Hematopoietic multipotent progenitor cell treated with erythropoietin and hydrocortisone succinate and interleukin-3 and kit ligand, for 6 days (in vitro differentiated cells): ENCODE results near the gene TSC1.
A peak's percentile ranks its signal among the peaks of the same experiment; 100 is the strongest.
"Not testable (repeated sequence)": the region's sequence is repeated elsewhere in the genome, so short reads cannot be mapped to it uniquely, and the experiment has no call there.

Experiments
- DNase-seq: peaks from one replicate; pipeline ENCODE4 v3.0.0-alpha.2; 2015

Gene TSC1

DNA sequence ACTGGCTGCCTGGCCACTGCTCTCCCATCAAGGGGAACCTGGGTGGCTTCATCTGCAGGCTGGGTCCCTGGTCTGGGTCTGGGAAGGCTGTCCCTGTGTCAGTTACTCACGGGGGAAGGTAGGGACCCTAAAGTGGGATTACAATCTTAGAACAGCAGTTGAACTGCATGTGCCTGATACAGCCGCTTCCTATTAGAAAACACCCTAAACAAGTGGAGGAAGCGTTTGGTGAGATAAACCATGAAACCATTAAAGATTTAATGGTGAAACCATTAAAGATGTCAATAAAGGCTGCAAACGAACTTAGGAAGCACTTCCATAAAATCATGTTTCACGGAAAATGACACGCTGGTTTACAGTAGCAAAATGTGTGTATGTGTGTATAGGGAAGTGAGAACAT lies 31.5 kb upstream of the TSC1 start:
- peak; percentile 67 for DNase-seq

DNA sequence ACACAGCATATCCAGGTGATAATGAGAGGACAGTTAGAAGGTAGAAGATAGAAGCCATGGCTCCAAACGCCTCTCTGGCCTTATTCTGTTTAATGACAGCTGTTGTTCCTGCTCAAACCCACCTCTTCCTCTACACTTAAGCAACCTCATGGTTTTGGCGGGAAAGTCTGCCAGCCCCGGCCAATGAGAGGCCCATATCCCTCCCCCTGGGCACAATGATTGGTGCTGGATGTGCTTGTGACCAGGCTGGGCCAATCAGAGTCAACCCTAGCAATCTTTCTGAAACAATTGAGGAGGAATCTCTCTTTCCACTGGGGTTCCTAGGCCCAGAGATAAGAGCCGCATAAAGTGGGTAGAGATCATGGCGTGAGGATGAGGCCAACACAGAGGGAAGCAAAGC lies 29.3 kb upstream of the TSC1 start:
- DNase-seq, result peak; percentile 73

DNA sequence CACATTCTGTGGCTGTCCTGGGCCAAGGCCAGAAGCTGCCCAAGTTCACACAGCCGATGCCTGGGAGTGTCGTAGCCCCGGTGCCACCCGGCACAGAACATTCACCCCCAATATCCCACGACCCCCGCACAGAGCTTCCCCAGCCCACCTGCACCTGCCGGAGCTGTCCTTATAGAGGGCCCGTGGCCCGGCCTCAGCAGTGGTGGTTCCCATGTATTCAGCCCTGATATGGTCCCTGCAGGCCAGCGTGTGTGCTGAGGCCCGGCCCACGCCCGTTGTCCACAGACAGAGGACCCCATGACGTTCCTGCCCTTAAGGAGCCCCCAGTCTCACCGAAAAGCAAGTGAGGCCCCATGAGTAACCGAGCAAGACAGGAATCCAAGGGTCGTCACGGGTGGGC lies 28.8 kb upstream of the TSC1 start:
- DNase-seq, result no peak

DNA sequence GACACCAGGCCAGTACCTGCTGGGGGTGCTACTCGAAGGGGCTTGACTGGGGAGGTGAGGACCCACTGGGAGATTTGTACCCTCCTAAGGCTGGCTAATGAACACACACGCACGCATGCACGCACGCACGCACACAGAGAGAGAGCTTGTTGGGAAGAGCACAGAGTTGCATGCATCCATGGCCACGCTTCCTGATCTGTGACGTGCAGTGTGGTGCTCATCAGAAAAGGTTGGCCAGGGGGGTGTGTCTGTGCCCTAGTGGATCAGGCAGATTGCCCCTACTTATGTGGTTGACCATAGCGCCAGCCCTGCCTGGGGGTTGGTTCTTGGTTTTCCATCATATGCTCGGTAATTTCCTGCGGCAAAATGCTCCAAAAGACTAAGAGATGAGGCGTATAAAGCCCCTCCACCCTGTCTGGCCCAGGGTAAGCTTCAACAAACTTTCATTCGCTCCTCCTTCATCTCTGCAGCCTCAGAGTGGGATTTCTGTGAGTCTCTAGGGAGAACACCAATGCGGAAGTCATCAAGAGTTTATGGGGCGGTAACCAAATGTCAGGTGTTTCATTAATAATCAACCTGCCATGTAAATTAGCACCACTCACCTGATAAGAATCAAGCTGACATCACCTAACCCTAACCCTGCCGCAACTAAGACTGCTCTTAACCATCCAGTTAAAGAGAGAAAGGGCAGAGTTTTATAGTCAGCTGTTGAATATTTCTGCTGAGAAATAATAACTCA lies 26.1 kb upstream of the TSC1 start:
- no peak for DNase-seq

DNA sequence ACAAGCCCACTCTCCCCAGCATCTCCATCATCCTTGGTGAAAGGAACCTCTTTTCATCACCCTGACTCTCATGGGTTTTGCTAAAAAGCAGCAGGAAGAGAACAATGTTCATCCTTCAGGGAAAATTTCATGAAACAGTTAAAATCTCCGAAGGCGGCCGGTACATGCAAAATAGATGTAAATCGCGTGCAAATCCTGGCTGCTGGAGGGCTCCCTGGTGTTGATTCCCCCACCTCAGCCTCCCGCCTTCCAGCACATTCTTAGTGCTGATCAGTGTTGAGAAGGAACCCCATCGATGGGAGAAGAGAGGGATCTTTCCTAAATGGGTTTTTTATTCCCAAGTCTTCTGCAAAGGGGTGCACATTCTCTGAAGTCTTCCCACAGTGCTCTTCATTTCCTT lies 25.4 kb upstream of the TSC1 start:
- DNase-seq, result no peak

DNA sequence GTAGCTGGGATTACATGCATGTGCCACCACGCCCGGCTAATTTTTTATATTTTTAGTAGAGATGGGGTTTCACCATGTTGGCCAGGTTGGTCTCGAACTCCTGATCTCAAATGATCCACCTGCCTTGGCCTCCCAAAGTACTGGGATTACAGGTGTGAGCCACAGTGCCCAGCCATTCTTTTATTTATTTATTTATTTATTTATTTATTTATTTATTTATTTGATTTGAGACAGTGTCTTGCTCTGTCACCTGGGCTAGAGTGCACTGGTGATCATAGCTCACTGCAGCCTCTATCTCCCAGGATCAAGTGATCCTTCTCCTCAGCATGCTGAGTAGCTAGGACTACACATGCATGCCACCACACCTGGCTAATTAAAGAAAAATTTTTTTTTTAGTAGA lies 23.5 kb upstream of the TSC1 start:
- not testable (repeated sequence) for DNase-seq

DNA sequence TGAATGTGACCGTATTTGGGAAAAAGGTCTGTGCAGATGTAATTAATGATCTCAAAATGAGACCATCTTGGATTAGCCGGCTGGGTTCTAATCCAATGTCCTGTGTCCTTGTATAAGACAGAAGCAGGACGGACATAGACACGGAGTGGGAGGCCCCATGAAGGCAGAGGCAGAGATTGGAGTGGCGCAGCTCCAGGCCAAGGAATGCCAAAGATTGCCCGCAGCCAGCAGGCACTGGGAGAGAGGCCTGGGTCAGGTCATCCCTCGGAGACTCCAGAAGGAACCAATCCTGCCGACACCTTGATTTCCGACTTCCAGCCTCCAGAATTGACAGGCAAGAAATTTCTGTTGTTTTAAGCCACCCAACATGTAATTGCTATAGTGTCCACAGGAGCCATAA lies 21.1 kb upstream of the TSC1 start:
- DNase-seq, result no peak

DNA sequence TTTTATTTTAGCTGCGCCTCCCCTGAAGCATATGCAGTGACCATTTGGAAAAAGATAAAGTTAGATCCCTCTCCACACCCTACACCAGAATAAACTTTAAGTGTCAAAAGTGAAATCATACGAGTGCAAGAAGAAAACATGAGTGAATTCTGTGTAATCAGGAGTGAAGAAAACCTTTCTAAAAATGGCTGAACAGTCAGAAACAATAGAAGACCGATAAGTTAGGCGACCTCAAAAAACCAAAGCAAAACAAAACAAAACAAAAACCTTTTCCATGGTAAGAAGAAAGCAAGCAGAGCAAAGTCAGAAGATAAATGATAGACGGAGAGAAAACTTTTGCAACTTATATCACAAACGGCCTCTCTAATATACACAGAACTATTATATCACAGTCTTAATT lies 16.6 kb upstream of the TSC1 start:
- DNase-seq, result no peak

DNA sequence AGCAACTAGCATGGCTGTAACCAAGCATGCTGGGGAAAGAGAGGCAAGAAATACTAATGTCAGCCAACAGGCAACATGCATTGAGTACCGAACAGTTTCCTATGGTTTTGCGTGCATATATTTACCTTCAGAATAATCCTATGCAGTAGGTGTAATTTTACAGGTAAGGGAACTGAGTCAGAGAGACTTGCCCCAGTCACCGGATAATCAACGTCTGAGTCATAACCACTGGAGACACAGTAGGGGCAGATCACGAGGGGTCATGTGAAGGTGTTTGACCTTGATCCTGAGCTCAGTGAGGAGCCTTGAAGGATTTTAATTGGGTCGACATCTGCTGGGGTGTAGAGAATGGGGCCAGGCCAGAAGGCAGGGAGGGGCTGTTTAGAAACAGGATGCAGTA lies 13.4 kb upstream of the TSC1 start:
- no peak for DNase-seq

DNA sequence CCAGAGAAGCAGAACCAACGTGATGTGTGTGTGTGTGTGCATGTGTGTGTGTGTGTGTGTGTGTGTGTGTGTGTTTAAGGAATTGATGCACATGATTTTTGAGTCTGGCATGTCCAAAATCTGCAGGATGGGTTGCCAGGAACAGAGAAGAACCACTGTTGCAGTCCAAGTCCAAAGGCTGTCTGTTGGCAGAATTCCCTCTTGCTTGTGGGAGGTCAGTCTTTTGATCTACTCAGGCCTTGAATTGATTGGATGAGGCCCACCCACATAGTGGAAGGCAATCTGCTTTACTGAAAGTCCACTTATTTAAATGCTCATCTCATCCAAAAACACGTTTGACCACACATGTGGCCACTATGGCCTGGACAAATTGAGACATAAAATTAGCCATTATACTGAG lies 11.4 kb upstream of the TSC1 start:
- DNase-seq, result no peak

DNA sequence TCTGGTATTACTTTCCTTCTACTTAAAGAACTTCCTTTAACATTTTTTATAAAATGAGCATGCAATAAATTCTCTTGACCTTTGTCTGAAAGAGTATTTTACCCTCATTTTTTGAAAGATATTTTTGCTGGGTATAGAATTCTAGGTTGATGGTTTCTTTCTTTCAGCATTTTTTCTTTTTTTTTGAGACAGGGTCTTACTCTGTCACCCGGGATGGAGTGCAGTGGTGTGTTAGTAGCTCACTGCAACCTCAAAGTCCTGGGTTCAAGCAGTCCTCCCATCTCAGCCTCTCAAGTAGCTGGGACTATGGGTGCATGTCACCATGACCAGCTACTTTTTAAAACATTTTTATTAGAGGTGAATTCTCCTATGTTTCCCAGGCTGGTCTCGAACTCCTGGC lies 10.7 kb upstream of the TSC1 start:
- DNase-seq, result no peak

DNA sequence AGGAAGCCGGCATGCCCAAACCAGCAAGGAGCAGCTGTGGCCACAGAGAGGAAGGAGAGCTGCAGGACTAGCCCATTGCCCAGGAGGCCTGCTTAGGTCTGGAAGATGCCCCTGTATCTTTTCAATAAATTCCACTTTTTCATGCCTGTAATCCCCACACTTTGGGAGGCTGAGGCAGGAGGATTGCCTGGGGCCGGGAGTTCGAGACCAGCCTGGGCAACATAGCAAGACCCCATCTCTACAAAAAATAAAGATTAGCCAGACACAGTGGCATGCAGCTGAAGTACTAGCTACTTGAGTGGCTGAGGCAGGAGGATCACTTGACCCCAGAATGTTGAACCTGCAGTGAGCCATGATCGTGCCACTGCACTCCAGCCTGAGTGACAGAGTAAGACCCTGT lies 5.3 kb upstream of the TSC1 start:
- DNase-seq, result no peak

DNA sequence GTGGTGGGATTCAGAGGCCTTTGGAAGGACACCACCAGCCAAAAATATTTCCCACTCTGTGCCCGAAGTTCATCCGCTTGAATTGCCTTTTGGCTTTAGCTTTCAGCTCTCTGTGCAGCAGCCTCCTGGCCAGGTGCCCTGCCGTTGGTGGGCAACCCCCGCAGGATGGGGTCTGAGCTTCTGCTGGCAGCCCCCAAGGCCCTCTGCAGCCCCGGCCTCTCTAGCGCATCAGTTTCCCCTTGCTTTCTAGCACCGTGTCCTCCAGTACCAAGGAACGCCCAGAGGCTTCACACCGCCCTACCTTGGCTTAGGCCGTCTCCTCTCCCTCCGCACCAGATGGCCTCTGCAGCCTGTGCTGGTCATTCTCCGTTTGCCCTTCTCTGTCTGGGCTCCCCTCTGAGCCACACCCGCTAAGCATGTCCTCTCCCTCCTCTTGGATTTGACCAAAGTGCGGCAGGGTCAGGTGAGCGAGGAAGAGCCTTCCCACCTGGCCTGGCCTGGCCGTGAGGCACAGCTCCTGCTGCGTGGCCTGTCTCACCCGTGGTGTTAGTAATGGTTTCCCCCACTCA lies 4.2 kb upstream of the TSC1 start:
- no peak for DNase-seq

DNA sequence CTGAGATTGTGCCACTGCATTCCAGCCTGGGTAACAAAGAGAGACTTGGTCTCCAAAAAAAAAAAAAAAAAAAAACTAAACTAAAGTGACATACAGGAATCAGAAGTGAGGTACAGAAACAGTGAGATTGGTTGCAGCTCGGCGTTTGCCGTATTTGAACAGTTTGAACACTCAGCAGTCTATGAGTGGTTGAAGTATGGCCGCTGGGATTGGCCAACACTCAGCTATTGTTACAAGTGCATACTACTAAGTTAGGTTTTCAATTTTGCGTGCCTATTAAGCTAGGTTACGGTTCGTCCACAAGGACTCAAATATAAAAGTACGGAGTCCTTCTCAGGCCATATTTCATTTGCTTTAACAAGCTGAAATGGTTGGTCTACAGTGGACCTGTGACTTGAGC lies 3.3 kb upstream of the TSC1 start:
- DNase-seq, result no peak

DNA sequence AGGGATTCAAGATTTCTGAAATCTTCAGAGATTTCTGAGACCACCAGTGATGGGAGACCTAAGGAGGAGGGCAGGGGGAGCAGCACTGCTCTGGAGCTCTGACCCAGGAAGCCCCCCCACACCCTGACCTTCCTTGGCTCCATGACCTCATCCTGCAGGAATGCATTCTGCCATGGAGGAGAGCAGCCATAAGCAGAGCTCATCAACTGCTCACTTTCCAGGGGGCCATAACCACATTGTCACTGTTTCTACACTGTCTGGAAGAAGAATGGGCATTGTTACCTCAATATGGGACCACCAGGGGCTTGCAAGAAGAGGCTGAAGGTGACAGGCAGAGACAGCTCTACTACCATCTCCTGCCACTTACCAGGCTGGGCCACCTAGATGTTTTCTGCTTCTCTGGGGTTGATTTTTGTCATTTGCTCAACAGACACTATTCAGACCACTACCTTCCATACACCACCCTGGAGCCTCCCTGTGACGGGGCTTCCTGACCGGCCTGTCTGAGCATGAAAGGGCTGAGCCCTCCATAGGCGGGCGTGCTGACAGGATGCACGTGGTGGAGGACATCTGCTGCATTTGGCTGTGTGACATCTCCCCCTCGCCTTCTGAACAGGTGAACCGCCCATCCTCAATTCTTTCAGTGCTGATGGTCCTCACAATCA lies 2.3 kb upstream of the TSC1 start:
- no peak for DNase-seq

DNA sequence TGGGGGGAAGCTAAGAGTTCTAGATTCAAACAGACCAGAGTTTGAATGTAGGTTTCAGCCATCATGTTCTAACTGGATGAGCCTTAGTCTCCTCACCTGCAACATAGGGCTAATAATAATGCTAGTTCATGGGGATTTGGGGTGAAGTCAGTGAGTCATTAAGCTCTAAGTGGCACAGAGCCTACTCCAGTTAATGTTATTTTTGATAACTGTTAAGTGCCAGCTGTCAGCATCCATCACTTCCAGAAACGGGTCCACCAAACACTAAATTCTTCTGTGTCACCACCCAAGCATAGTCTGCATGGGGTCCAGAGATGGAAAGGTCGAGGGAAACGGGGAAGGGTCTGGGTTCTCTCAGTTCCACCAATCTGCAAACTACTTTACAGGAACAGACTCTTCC lies 1.8 kb upstream of the TSC1 start:
- DNase-seq, result no peak

DNA sequence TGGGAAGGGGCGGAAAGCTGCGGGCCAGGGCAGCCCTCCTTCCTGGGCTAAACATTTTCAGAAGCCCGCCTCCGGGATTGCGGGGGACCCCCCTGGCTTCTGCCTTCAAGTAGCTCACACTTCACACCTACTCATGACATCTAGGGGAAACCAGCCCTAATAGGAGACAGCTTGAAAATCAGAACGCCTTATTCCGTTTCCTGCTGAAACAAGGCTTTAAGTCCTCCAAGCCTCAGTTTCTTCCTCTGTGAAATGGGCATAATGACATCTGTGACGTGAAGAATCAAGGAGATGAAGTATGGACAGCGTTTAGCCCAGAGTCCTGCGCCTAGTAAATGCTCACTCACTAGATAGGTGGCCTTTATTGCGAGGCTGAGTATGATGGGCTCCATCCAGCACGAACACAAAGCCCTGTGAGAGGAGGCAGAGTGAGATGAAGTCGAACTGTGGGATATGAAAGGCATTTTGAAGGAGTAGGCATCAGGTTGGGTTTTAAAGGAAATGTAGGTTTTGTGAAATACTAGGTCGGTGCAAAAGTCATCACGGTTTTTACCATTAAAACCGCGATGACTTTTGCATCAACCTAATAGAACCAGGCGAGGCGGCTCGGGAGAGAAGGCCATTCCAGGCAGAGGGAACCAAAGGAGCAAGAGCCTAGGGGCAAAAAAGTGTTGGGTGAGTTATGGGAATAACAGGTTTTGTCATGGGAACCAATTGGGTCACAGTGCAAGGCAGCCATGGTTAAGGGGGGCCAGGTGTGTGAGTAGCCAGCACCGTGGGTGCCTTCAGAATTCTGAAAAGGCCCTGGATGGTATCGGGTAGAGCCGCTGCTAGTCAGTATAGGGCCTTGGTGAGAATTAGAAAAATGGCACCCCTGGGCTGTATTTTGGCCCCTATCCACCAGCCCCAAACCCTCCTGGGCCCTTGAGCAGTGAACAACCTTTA lies 1.0 kb upstream of the TSC1 start:
- no peak for DNase-seq

DNA sequence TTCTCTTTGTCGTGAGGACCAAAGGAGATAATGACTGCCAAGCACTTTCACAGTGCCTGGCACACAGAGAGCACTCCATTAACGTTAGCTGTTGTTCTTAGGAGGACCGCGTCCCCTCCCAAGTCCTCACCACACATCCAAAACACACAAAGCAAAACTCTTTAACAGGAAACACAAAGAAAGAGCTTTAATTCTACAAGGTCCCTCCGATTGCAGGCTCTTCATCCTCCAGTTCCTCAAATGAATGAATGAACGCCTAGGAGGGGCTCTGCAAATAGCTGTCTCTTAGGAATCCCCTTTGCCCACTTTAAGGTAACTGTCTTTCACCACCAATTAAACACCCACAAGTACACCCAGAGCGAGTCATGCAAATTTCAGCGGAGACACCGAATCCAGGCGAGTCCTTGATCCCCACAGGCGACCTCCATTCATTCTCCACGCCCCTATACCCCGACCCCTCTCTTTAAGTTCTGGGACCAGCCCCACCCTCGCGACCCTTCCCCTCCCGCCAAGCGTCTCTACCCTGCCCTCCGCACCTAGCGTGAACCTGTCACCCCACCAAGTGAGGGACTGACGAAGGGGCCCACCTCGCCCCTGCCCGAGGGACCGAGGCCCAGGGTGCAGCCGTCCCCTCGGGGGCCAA lies 644 bp downstream of the TSC1 start:
- DNase-seq, result peak; percentile 22

DNA sequence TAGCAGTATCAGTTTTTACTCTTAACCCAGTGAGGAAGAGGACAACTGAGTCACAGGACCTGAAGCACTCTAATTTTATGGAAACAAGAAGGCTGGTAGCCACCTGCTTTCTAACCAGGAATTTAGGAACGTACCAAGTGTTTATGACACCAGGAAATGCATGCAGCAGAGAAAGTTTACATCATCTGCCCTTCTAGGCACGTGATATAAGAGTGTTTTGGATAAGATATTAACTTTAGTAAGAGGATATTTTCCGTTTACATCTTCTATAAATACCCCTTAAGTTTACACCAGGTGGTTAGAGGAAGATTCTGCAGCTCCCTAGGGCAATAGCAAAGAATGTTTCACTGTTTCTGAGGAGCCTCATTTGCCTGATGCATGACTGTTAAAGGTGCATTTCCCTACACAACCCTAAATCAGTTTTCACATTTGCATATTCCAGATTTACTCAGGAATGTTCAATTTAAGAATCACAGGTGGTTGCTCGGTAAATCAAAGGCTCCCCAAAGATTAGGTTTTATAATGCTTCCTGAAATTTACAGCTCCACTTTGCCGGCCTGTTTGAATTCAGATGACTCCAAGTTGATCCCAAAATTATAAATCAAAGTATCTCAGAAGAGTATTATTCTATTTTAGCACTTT lies 1.8 kb downstream of the TSC1 start:
- no peak for DNase-seq

DNA sequence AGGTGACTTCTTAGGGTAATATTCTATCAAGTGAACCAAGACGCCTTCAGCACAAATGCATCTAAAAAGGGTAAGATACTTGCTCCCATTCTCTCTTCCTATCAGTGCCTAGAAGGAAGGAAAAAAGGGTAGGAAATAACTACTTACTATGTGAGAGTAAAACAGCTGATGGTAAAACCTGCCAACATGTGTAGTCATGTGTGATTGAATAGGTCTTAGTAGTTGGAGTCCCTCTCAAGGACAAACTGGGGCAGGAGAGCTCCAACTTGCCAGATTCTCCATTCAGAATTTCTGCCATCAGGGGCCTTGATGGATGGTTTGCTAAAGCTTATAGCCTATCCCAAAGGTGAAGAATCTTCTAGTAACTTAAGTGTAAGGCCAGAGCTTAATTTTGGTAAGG lies 5.2 kb downstream of the TSC1 start:
- DNase-seq, result no peak

DNA sequence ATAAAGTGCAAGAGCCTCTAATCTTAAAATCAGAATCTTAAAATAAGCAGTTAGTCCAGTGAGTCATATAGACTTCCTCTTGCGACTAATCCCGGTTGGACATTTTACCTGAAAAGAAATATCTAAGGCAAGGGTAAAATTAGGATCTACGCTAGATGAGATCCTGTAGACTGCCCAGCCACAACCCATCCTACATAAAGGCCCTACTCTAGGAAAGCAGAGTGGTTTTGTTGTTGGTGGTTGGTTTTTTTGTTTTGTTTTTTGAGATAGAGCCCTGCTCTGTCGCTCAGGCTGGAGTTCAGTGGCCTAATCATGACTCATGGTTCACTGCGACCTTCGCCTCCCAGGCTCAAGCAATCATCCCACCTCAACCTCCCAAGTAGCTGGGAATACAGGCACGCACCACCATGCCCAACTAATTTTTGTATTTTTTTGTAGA lies 6.9 kb downstream of the TSC1 start:
- DNase-seq, result peak; percentile 15

DNA sequence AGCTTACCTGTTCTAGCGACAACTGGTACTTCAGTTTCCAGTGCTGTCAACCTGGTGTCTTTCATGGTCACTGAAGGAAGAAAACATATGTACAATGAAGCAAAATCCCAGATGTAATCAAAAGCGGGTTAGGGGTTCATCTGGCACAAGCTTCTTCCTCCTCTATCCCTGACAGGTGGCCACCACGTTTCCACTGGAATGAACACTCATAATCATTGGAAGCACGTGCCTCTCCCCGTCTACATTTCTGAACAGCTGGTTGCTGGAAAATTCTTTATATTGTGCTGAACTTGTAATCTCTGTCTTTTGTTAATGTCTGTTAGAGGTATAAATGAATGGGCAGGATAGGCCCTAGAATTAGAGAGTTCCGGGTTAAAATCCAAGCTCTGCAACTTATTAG lies 9.4 kb downstream of the TSC1 start:
- no peak for DNase-seq
